Measurements from ENCODE around the gene LGALS3BP.
"Not testable (repeated sequence)": the region's sequence is repeated elsewhere in the genome, so short reads cannot be mapped to it uniquely, and the experiment has no call there.

LGALS3BP gene

GRCh38 chr17:78980624-78980972 is 875 bp upstream of the LGALS3BP start:
- no peak for DNase-seq (ENCODE audit: low read depth)

DNA sequence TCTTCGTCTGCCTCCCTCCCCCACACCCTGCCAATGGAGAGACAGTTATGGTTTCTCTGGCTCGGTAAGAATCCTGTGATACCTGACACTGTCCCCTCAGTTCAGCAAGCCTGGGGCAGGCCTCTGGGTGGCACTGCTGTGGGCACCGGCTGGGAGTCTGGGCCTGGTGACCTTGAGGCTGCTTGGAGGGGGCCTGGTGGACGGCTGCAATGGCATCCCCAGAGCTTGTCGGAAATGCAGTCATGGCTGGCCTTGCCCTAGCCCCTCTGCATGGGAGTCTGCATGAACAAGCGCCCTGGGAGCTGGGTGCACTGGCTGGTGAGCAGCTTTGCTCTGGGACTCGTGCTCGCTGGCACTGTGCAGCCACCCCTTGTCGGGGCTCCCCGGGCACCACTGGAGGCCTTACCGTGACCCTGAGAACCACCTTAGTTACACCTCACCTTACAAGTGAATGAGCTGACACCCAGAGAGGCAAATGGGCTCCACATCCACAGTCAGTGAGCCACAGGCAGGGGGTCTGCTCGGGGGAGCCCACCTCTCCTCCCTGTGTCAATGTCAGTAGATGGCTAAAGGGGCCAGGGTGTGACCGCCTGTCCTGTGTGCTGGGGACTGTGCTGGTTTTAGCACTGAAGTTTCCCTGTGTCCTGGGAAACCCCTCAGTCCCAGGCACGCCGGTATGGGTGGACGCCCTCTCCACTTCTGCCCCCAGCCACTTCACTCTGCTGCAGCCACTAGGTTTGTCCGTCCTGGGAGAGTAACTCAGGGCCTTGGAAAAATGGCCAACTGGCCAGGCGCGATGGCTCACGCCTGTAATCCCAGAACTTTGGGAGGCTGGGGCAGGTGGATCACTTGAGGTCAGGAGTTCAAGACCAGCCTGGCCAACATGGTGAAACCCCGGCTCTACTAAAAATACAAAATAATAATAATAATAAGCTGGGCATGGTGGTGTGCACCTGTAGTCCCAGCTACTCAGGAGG is 1.4 kb downstream of the LGALS3BP start:
- no peak for DNase-seq (ENCODE audit: low read depth)

DNA sequence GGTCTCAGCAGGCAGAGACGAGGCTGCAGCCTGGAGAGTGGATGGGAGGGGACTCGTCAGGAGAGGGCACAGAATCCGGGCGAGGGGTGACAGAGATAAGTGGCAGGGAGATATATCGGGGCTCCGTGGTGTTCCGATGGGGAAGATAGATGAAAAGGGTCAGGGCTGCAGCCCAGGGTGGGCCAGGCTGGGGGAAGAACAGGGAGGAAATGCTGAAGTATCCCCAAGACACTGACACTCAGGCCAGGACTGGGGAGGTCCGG is 2.1 kb downstream of the LGALS3BP start:
- DNase-seq (ENCODE audit: low read depth) = no peak

GRCh38 chr17:78976907-78977680 is 2.6 kb downstream of the LGALS3BP start:
- no peak for DNase-seq (ENCODE audit: low read depth)

GRCh38 chr17:78974635-78975591 is 4.8 kb downstream of the LGALS3BP start:
- DNase-seq (ENCODE audit: low read depth) = no peak

DNA sequence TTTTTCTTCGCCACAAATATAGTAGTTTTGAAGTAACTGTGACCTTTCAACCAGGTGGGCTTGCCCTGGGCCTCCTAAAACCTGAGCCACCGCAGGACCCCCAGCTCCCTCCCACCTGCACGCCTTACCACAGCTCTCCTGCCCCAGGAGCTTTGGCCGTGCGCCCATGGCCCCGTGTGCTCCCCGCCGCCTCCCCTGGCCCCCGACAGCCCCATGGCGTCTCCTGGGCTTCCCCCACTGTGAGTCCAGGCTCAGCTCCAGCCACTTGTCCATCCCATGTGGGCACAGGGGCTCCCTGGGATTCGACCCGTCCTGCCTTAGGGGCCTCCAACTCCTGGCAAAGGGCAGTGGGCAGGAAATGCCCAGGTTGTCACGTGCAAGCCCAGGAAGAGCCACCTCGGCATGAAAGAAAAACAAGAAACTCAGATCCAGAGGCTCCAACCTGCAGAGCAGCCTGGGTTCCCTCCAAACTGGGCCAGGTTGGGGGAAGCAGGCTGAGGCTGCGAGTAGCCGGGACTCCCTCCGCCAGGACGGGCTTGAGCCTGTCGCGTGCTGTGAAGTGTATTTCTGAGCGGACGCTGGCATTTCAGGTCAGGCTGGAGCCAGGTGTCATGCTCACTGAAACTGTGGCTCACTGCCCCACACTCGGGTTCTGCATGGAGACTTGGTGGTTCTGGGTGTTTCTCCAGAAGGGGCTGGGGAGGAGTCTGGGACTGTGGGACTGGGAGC is 5.8 kb downstream of the LGALS3BP start:
- DNase-seq (ENCODE audit: low read depth) = no peak

DNA sequence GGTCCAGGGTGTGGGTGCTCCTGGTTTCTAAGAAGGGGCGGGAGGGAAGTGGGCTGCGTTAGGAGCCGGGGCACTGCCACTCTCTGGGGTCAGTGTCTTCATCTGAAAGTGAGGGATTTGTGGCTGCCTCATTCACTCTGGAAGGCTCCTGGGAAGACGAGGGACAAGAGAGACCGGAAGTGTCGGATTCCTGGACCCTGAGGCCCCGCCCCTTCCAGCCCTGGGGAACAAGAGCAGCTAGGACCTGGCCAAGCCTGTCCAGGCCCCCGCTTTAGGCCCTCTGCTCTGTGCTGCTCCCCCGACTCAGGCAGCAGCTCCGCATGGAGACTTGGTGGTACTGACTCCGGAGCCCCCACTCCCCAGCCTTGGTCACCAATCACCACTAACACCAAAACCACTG is 6.5 kb downstream of the LGALS3BP start:
- DNase-seq (ENCODE audit: low read depth) = no peak

DNA sequence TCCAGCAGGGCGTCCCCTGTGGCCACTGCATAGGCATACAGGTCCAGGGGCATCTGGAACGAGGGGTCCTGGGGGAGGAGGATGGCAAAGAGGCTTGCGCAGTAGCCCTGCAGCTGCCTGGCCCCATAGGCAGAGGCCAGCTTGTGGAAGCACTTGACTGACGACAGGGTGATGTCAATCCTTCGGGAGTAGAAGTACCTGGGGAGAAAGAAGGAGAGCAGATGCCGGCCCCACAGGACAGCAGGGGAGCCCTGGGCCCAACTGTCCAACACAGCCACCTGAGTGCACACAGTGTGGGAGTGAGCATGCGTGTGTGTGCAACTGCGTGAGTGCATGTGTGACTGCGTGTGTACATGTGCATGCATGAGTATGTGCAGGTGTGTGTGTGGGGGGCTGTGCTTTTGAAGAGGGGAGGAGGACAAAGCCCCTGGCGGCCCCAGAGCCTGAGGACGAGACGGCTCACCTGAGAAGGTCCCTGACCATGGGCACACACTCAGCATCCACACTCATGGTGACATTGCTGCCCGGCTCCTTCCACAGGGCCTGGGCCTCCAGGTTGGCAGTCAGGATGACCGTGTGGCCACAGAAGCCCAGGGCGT is 7.1 kb downstream of the LGALS3BP start:
- DNase-seq (ENCODE audit: low read depth) = no peak

DNA sequence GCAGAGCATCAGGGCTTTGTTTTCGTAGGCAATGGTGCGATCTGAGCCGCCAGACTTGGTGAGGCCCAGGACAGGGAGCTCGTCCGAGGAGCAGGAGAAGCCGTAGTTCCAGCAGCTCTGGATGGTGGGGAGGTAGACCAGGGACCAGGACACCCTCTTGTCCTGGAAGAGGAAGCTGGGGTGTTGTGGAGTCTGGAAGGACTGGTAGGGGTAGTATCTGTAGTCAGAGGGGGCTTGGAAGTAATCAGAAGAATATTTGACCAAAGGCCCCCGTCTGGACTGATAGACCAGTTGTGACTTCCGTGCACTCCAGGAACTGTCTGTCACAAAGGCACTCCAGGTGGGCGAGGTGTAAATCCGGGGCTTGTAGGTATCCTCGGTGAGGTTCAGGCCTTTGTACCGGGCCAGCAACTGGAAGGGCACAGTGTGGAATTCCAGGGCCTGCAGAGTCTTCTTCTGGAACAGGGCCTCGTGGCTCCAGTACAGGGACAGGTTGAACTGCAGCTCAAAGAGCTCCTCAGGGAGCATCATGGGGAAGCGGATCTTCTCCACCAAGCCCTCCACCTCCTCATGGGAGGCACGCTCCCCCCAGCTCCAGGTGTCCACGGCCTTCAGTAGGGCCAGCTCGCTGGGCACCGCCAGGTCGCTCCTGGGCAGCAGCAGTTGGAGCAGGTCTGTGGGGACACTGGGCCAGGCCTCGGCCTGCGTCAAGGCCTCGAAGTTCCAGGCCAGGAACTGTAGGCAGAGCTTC is 7.8 kb downstream of the LGALS3BP start:
- DNase-seq (ENCODE audit: low read depth) = no peak

DNA sequence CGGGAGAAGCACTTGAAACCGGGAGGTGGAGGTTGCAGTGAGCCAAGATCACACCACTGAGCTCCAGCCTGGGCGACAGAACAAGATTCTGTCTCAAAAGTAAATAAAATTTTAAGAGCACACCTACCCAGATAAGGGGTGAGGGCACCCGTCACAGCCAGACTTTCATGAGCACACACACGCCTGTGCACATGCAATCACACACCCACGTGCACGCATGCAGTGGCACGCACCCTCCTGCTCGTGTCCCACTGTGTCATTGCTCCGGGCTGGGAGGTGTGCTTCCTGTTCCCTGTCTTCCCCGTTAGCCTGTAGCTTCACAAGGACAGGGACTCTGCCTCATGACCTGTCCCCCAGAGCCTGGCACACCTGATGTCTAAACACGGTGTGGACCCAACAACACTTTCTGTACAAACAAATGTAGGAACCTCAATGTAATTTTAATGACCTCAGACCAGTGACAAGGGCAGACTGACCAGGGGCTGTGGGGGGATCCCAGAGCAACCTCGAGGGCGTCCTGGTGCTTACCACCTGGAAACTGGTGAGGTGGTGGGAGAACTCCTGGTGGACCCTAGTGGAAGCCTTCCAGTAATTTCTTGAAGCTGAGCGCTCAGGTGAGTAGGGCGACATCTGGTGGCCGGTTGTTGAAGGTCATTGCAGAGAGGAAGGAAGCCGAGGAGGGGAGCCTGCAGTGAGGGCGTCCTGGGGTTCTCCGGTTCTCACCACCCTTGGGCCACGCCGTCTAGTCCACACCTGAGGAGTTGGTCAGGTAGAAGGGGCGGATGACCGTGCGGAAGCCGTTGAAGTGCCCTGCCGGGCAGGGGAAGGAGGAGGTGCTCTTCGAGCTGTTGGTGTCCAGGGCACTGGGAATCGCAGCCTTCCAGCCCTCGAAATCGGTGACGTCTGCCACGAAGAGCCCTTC is 8.6 kb downstream of the LGALS3BP start:
- DNase-seq (ENCODE audit: low read depth) = peak; percentile 67

- DNase-seq (ENCODE audit: low read depth) = no peak
Observed at GRCh38 chr17:78969865-78970264, 9.9 kb downstream of the LGALS3BP start.

GRCh38 chr17:78967782-78968362 is 11.9 kb downstream of the LGALS3BP start:
- DNase-seq (ENCODE audit: low read depth) = no peak

DNA sequence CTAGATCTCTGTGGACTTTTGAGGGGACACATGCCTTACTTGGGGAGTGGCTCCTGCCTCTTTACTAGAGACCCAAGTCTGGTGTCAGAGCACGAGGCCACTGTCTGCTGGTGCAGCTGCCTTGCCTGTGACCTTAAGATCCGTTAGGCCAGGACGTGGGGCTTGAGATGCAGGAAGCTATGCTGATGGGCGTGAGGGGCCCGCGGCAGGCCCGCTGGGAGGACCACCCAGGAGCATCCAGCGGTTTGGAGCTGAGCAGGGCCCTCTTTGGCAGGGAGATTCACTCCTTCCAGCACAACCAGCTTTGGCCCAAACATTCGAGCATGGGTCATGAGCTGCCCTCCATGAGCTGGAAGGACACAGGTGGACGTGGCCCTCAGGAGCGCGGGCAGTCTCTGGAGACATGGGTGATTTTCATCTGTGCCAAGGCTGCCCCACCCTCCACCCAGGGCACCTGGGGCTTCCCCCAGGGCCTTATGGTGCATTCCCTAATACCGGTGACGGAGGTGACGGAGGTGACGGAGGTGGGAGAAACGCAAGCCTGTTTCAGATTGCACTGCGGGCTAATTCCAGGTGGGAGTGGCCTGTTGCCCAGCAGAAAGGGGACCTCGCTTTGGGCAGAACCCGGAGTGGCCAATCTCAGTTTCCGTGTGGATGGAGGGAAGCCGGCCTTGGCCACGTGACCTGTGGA is 12.7 kb downstream of the LGALS3BP start:
- DNase-seq (ENCODE audit: low read depth) = no peak

DNA sequence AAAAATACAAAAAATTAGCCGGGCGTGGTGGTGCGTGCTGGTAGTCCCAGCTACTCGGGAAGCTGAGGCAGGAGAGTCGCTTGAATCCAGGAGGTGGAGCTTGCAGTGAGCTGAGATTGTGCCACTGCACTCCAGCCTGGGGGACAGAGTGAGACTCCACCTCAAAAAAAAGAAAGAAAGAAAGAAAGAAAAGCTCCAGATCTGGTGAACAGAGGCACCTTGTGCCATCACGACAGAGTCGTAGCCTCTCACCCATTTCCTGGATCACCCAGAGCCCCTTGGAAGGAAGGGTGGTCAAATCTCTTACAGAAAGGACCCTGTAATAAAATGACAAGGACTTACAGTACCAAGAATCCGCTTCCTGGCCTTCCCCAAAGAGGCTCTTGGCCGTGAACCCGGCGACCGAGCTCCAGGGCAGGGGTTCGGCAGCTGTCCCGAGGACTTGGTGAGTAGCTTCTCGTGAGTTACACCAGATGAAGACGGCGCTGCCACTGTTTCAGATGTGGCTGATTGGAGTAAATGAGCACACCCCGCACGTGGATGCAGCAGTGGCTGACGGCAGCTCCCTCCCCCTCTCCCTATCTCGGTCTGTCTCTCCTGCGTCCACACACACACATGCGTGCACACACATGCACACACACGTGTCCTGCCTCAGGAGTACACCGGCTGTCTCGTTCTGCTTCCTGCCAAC is 13.5 kb downstream of the LGALS3BP start:
- DNase-seq (ENCODE audit: low read depth) = no peak

GRCh38 chr17:78965491-78965924 is 14.2 kb downstream of the LGALS3BP start:
- DNase-seq (ENCODE audit: low read depth) = no peak

DNA sequence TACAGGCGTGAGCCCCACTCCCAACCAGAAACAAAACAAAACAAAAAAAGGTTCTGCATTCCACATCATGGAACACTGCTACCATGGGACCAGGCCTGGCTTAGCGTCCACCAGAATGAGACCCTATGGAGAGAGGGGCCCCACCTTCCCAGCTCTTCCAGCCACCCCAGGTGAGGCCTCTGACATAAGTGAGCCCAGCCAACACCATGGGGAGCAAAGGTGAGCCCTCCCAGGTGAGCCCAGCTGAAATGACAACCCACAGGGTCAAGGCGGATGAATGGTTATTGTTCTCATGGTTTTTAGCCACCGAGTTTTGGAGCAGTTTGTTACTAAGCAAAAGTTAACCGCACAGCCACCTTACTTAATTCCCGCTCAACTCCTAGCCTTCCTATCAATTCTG is 16.3 kb downstream of the LGALS3BP start:
- no peak for DNase-seq (ENCODE audit: low read depth)

- not testable (repeated sequence) for DNase-seq (ENCODE audit: low read depth)
Observed at GRCh38 chr17:78962984-78963348, 16.8 kb downstream of the LGALS3BP start.

Data from stimulated activated CD8-positive, alpha-beta memory T cell treated with anti-CD3 and anti-CD28 coated beads, Interleukin-12 subunit alpha, Interleukin-12 subunit beta, amount 100 ng/mL, for 1 hour (primary cell).